Left colon (tissue), 2 donors: ENCODE results near the gene KRTAP5-10. TPM values are rescaled to one million over a fixed set of nuclear protein-coding genes. Genes with fewer than 3 reads are reported as not detected.
"Not testable (repeated sequence)": the region's sequence is repeated elsewhere in the genome, so short reads cannot be mapped to it uniquely, and the experiment has no call there.

ENCODE experiments used
- ATAC-seq: fragments of 200-7000 bp; cut with Tn5 transposase; one replicate; pipeline ENCODE4 v1.9.1; 2020; ENCODE audit warnings: mild to moderate bottlenecking, moderate library complexity
- DNase-seq, 2 donors: peaks; one replicate each; pipeline ENCODE4 v3.0.0-alpha.2; 2020
- intact Hi-C, 2 donors: fragments of 100-400 bp; cut with DNase I in 1 of 2; cut with micrococcal nuclease in 1 of 2; formaldehyde crosslinking; loops; one replicate each; pipeline versions ENCODE4 v1.11.2 to v1.14.0; 2022; cut with DNase I, micrococcal nuclease
- total RNA-seq, 2 donors: library from RNA; stranded (reverse); fragmentation: NEBNext Ultra II Directional; extraction: Animal tissue kit (Norgen Biotek cat#: 25700); gene quantifications; one replicate each; pipeline ENCODE4 v1.2.1, GENCODE V29; 2021
- donor health status: DM: no; HTN: no; CAD: no.
- donor health status: DM: yes; HTN: yes; CAD: no.

KRTAP5-10 gene
- total RNA-seq, 2 donors from 2014 or later, result 0.53 to 0.58 TPM

DNA sequence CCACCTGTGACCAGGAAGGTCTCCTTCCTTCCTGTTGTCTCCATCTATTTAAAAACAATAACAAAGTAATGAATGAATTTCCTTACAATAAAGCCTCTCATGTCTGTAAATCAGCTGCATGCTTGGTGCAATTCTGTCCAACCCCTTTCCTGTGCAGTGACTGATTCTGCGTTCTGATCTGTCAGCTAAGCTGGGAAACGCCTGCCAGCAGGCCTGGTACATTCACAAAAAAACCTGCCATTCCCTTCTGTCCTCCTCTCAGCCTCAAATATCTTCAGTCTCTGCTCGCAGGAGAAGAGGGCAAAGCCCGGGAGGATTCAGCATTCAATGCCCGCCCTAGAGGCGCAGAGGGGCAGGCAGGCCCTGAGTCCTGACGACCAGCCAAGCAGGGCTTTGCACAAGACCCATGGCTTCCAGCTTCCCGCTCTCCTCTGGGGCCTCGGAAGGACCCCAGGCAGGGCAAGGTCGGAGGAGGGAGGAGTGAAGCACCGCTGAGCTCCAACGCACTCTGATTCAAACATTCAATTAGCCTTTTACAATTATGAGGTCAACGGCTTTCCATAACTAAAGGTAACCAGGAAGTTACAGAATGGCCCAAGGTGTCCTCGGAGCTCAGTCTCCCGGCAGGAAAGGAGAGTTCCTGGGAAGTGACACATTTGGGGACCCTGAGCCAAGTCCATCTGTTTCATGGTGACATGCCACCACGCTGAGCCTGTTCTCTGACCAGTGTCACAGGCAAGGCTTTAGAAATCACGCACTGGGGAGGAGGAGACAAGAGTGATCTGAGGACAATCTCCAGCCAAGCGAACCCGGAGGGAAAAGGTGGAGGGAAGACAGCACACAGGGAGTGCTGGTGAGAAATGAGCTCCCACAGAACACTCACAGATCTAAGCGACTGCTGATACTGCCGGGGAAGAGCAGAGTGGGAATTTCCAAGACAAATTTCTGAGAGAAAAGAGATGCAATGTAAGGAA, 1.6 kb downstream of the KRTAP5-10 start:
- intact Hi-C loops, DNase-seq: not testable (repeated sequence)
- ATAC-seq, result peak; percentile 50

DNA sequence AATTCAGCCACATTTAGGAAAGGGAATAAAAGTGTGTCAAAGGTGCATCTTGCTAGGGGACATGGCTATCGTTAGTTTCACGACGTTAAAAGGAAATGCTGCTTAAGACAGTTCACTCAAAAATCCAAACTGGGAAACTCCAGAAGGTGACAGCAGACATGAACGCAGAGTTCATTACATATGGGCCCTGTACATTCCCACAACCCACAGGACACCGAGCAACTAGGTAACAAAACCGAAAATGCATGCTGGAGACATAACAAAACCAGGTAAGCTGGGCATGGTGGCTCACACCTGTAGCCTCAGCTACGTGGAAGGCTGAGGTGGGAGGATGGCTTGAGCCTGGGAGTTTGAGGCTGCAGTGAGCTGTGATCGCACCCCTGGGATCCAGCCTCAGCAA, 2.3 kb downstream of the KRTAP5-10 start:
- DNase-seq, ATAC-seq, intact Hi-C loops: not testable (repeated sequence)

DNA sequence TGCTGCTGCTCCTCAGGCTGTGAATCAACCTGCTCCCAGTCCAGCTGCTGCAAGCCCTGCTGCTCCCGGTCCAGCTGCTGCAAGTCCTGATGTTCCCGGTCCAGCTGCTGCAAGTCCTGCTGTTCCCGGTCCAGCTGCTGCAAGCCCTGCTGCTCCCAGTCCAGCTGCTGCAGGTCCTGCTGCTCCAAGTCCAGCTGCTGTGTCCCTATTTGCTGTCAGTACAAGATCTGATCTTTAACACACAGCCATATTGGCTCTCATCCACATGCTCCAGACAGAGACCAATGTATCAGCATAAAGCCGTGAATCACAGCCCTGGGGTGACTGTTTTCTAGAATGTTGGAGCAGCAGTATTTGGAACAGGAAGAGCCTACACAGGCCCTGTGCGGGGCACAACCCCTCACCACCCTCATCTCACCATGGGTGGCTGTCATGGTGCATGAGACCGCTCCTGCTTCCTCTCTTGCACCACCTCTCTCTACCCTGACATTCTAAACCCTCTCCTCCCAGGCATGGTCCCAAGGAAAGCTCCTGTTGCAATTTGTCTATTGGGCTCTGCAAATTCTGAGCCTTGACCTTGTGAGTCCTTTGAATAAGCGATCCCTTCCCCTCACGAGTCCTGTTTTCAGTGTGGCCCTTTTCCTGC, 3.5 kb downstream of the KRTAP5-10 start:
- ATAC-seq, result no peak
- intact Hi-C loops, result no loop called here
- no peak for DNase-seq

DNA sequence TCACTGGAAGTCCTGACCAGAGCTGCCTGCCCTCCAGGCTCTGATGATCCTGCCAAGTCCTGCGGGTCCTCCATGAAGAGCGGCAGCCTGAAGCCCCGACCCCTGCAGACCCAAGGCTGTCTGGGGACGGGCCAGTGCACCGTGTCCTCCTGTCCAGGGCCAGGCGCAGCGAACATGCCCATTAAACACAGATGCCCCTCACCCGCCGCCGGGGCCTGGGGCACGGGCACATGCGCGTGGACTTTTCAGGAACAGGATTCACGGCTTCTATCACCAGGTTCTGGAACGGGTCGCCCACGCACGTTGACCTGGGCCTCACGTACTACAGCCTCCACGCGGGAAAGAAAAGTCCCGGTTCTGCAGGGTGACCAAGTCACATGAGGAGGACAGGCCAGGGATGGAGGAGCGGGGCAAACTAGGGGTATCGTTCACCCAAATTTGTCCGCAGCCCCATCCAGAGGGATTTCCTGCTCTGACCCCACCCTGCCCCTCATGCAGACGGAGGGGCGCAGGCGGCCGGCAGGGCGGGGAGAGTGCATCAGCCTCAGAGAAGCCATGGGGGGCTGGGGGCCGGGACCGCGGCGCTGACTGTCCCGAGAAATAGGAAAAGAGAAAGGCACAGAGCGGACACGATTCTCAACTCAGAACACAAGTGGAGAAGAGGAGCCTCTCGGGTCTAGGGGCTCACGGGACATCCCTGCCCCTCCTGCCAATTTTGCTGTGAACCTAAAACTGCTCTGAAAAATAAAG, 5.9 kb downstream of the KRTAP5-10 start:
- ATAC-seq, DNase-seq, intact Hi-C loops: not testable (repeated sequence)

DNA sequence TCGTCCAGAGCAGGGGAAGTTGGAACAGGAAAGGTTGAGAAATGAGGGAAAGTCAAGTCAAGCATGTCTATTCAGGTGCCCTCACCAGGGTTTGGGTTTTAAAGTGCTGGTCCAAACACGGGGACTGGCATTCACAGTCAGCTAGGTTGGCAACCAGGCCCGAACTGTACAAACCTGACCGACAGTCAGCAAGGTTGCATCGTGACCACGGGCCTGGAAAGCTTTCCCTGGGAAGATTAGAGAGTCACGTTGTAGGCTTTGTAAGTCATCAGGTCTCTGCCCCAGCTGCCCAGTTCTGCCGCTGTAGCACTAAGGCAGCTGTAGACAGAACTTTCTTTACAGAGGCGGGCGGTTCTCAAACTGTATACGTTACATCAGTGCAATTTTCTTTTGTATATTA, 7.4 kb downstream of the KRTAP5-10 start:
- DNase-seq (no peak), ATAC-seq (no peak)
- intact Hi-C loops, result no loop called here

DNA sequence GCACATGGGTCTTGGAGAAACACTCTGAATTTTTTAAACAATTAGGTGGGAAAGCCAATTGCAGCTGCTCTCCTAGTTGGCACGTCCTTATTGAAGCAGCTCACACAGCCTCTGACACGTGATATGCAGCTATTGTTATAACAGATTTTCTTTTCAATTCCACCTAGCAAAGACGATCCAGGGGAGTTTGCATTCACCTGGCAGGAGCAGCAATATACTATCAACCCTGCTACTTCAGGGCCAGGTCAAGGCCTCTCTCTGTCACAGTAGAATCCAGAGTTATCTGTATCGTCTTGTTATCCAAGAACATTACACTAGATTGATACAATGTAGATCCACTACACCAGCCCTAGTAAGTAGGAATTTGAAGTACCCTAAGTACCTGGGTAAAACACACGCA, 9.1 kb downstream of the KRTAP5-10 start:
- ATAC-seq (no peak), DNase-seq (no peak)
- intact Hi-C loops, result no loop called here

DNA sequence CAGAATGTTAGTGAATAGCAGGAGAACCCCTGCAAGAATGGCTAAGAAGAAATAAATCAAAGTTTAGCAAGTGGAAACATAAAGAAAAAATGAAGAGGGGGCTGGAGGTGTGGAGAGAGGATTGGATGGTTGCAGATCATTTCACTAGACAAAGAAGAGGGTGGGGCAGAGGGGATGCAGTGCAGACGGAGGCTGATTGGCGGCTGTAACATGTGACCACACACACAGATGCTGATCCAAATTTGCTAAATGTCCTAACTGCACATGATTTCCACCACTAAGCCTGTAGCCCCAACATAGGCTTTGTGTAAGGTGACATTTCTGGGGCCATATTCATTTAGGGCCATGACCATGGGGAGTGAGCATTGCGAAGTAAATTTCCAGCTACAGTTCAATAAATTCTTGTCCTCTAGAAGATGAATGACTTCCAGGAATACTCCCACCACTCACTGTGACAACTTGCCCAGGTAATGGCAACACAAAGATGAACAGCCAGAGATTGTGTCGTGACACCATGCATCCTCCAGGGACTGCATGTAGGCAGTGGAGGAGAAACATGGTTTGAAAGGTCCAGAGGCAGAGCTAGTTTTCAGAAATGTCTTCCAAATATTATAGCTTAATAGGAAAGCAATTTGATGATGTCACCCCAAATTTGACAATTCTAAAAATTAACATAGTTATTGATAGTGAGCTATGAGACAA, 10.5 kb downstream of the KRTAP5-10 start:
- DNase-seq (no peak), ATAC-seq (no peak)
- intact Hi-C loops, result no loop called here

DNA sequence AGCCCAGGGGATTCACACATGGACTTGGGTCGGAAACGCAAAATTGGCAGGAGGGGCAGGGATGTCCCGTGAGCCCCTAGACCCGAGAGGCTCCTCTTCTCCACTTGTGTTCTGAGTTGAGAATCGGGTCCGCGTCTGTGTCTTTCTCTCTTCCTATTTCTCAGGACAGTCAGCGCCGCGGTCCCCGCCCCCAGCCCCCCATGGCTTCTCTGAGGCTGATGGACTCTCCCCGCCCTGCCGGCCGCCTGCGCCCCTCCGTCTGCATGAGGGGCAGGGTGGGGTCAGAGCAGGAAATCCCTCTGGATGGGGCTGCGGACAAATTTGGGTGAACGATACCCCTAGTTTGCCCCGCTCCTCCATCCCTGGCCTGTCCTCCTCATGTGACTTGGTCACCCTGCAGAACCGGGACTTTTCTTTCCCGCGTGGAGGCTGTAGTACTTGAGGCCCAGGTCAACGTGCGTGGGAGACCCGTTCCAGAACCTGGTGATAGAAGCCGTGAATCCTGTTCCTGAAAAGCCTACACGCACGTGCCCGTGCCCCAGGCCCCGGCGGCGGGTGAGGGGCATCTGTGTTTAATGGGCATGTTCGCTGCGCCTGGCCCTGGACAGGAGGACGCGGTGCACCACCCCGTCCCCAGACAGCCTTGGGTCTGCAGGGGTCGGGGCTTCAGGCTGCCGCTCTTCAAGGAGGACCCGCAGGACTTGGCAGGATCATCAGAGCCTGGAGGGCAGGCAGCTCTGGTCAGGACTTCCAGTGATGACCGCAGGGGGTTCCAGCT, 11.5 kb downstream of the KRTAP5-10 start:
- intact Hi-C loops, DNase-seq, ATAC-seq: not testable (repeated sequence)

DNA sequence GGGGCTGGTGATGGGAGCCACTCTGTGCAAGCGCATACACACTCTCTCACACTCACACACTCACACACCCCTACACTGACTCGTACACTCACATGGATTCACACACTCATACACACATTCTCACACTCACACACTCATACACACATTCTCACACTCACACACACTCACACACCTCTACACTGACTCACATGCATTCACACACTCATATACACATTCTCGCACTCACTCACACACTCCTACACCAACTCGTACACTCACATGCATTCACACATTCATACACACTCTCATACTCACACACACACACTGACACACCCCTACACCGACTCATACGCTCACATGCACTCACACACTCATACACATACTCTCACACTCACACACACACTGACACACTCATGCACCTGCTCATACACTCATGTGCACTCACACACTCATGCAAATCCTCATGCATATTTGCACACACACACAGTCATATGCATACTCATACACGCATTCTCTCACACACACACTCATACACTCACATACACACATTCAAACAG, 12.2 kb downstream of the KRTAP5-10 start:
- DNase-seq, result no peak
- ATAC-seq, result no peak
- intact Hi-C loops, result no loop called here

DNA sequence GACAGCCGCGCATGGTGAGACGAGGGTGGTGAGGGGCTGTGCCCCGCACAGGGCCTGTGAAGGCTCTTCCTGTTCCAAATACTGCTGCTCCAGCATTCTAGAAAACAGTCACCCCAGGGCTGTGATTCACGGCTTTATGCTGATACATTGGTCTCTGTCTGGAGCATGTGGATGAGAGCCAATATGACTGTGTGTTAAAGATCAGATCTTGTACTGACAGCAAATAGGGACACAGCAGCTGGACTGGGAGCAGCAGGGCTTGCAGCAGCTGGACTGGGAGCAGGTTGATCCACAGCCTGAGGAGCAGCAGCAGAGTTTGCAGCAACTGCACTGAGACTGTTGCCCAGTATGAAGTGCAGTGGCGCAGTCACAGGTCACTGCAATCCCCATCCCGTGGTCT, 14.2 kb downstream of the KRTAP5-10 start:
- ATAC-seq, DNase-seq, intact Hi-C loops: not testable (repeated sequence)

DNA sequence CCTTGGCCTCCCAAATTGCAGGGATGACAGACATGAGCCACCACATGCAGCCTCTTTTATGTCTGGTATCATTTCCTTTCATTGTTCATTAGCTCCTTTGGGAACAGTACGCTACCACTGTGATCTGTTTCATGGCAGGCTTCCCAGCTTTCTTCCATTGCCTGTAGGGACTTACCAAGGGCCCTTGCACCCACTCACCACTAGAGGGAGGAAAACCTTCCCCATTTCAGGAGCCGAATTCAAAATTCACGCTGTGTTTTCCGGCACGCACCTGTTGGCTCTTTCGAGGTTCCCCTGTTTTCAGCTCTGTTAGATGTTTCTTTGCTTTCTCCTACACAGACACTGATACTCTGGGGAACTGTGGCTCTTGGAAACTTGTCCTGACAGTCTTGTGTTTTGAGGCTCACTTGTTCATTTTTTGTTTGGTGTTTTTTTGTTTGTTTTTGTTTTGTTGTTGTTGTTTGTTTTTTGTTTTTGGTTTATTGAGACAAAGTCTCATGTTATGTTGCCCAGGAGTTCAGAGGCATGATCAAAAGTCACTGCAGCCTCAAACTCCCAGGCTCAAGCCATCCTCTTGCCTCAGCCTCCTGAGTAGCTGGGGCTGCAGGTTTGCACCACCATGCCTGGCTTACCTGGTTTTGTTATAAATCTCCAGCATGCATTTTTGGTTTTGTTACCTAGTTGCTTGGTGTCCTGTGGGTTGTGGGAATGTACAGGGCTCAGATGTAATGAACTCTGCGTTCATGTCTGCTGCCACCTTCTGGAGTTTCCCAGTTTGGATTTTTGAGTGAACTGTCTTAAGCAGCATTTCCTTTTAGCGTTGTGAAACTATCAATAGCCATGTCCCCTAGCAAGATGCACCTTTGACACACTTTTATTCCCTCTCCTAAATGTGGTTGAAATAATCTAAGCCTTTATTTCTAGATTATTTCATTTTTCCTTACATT, 15.0 kb downstream of the KRTAP5-10 start:
- intact Hi-C loops, result no loop called here
- peak; percentile 88 for ATAC-seq
- peak; percentile 54 to 58 for DNase-seq

DNA sequence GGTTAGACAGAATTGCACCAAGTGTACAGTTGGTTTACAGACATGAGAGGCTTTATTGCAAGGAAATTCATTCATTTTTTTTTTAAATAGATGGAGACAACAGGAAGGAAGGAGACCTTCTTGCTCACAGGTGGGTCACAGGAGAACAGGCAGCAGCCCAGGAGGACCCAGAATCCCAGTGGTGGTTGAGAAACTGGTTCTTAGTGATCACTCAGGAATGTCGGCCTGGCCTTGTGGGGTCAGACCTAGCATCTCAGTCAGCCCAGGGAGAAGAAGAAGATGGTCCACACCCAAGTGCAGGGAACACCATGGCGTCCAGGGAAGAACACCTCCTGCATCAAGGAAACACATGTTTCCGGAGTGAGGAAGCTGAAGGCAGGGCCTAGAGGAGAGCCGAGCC, 16.5 kb downstream of the KRTAP5-10 start:
- ATAC-seq (no peak), DNase-seq (no peak)
- intact Hi-C loops, result no loop called here

DNA sequence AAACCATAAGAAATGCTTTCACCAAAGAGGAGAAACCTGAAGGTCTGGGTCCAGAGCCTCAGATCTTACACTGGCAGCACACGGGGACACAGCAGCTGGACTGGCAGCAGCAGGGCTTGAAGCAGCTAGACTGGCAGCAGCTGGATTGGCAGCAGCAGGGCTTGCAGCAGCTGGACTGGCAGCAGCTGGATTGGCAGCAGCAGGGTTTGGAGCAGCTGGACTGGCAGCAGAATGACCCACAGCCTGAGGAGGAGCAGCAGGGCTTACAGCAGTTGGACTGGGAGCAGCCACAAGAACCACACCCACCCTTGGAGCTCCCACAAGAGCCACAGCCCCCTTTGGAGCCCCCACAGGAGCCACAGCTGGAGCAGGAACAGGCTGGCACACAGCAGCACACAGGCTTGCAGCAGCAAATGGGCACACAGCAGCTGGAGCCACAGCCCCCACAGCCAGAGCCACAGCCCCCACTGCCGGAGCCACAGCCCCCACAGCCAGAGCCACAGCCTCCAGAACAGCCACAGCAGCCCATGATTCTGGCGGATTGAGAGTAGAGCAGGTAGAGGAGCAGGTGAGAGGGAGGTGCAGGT, 17.0 kb downstream of the KRTAP5-10 start, which contains the start of gene KRTAP5-11:
Gene KRTAP5-11 (minus strand): TSS at position 567 of the 587 bp plus-strand sequence. CDS start 38 bp downstream, at position 529.
- DNase-seq, result no peak
- intact Hi-C loops, result no loop called here
- no peak for ATAC-seq

DNA sequence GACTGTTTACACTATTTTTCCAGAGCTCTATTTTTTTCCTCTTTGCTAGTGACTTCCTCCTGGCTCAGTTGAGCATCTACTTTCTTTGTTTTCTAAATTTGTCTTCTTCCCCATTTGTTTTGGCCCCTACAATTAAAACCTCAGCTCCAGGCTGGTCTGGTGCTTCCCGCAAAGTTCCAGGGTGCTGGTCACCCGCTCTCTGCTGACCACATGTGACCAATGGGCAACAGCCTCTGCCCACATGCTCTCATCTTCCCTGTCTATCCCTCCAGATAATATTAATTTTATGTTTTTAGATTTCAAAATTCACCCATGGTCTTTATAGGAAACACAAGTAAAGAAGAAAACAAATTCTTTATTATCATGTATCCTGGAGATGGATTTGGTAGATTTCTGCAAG, 17.6 kb downstream of the KRTAP5-10 start:
- ATAC-seq, DNase-seq, intact Hi-C loops: not testable (repeated sequence)

DNA sequence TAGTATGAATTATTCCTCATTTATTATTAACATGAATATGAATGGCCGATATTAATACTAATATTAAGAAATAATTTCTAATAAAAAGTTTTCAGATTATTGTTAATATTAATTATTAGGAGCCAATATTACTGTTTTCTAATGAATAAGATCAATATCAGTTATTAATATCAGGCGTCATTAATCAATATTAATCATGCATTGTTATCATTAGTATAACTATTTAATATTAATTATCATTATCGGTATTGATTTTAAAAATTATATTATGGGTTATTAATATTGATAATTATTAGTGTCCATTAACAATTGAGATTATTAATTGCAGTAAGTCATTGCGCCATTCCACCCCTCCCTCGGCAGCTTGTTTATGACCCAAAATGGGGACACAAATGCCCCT, 20.3 kb downstream of the KRTAP5-10 start:
- ATAC-seq, intact Hi-C loops, DNase-seq: not testable (repeated sequence)

DNA sequence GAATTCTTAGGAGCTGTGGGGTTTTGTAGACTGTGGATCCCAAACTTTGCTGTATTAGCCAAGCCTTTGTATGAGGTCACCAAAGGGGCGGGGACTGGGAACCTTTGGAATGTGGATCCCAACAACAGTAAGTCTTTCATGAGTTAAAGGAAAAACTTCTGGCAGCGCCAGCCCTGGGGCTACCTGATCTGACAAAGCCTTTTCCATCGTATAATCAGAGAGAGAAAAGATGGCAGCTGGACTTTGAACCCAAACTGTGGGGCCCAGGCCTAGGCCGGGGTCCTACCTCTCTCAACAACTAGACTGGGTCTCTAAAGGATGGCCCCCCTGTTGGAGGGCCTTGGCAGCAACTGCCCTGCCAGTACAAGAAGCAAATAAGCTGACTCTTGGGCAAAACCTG, 23.0 kb downstream of the KRTAP5-10 start:
- intact Hi-C loops, ATAC-seq, DNase-seq: not testable (repeated sequence)
